MCF 10A (cell line): ENCODE results near the gene DMRTA2. TPM values are rescaled to one million over a fixed set of nuclear protein-coding genes. Genes with fewer than 3 reads are reported as not detected.
"Not testable (repeated sequence)": the region's sequence is repeated elsewhere in the genome, so short reads cannot be mapped to it uniquely, and the experiment has no call there.

Experiments used
- BruUV-seq: library from RNA; stranded (reverse); fragments of 400-500 nt; replicated peaks from 2 replicates; lab custom pipeline; 2021; lab: Mats Ljungman, UMichigan
- CTCF ChIA-PET: fragments of 300-600 bp; sonication (Branson Sonifier 250); formaldehyde crosslinking; extraction: SDS; loops from one replicate; lab custom pipeline; 2021; ENCODE audit warnings: antibody characterized with exemption, inconsistent platforms; lab: Yijun Ruan, JAX
- POLR2A ChIA-PET: fragments of 300-600, 350-650 bp; sonication (Branson Sonifier 250); formaldehyde crosslinking; extraction: SDS; loops from one replicate; lab custom pipeline; 2020; ENCODE audit warnings: antibody characterized with exemption, inconsistent platforms; lab: Yijun Ruan, JAX
- DNase-seq: peaks from one replicate; pipeline ENCODE4 v3.0.0-alpha.2; 2018; ENCODE audit not compliant: unreplicated experiment
- H3K27ac Mint-ChIP-seq: one replicate; pipeline ENCODE4 v1.8.0; 2022; ENCODE audit warnings: mild to moderate bottlenecking, low read depth, mixed read lengths; ENCODE audit not compliant: unreplicated experiment
- H3K27me3 Mint-ChIP-seq: one replicate; pipeline ENCODE4 v1.8.0; 2022; ENCODE audit warnings: mixed read lengths; ENCODE audit not compliant: insufficient read depth, unreplicated experiment
- H3K36me3 Mint-ChIP-seq: one replicate; pipeline ENCODE4 v1.8.0; 2022; ENCODE audit warnings: mild to moderate bottlenecking, moderate library complexity, mixed read lengths; ENCODE audit not compliant: insufficient read depth, unreplicated experiment
- H3K4me1 Mint-ChIP-seq: one replicate; pipeline ENCODE4 v1.8.0; 2022; ENCODE audit warnings: mixed read lengths; ENCODE audit not compliant: insufficient read depth, unreplicated experiment
- H3K4me3 Mint-ChIP-seq: one replicate; pipeline ENCODE4 v1.8.0; 2022; ENCODE audit warnings: mild to moderate bottlenecking, moderate library complexity, mixed read lengths; ENCODE audit not compliant: unreplicated experiment
- H3K9me3 Mint-ChIP-seq: one replicate; pipeline ENCODE4 v1.8.0; 2022; ENCODE audit warnings: mixed read lengths; ENCODE audit not compliant: unreplicated experiment
- intact Hi-C: fragments of 100-400 bp; cut with micrococcal nuclease; formaldehyde crosslinking; loops from 2 replicates; pipeline ENCODE4 v1.14.1; 2022
- total RNA-seq: library from RNA; stranded (reverse); gene quantifications from 2 replicates; pipeline ENCODE4 v1.2.3, GENCODE V29; 2022
- TF ChIP-seq, protein P1 (sequence below): fragments of 200-600 bp; IDR thresholded peaks from one replicate; pipeline ENCODE4 v1.8.0; 2022; ENCODE audit warnings: antibody characterized with exemption, mild to moderate bottlenecking; ENCODE audit not compliant: unreplicated experiment

Gene DMRTA2
- total RNA-seq, 1 experiment from 2014 or later: not detected

DNA sequence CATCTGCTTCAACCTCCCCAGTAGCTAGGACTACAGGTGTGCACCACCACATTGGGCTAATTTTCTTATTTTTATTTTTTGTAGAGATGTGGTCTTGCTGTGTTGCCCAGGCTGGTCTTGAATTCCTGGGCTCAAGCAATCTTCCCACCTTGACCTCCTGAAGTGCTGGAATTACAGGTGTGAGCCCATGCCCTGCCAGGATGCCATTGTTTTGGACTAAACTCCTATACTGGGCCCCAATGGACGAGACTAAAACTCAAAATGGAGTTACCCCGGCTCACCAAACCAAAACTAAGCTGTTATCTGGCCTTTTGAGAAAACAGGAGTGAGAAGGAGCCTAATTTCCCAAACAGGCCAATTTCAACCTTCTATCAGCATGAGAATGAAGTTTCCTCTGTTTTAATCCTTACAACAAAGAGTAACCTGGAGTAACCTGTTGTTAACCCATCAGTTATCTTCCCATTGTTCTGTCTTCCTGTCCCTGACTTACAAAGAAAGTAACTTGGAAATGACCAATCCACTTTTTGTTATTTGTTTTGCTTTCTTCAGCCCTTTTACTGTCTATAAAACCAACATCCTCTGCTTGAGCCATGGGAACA is 29.6 kb downstream of the DMRTA2 start:
- Mint-ChIP-seq H3K9me3 (peaks cover 7% of the 10 kb centered on the region), H3K27ac (no peak overlapping the region), H3K36me3 (no peaks in the 10 kb centered on the region), H3K4me3 (no peak overlapping the region), H3K4me1 (no peaks in the 10 kb centered on the region), H3K27me3 (peaks cover 11% of the 10 kb centered on the region)
- ChIA-PET POLR2A (no interaction called here), CTCF (interaction anchor here (1.6 kb wide), 1 partner anchor 26 kb away, joined by 8 read pairs; no protein-coding TSS in a partner anchor)
- DNase-seq: no peak
- TF ChIP-seq, protein P1, sequence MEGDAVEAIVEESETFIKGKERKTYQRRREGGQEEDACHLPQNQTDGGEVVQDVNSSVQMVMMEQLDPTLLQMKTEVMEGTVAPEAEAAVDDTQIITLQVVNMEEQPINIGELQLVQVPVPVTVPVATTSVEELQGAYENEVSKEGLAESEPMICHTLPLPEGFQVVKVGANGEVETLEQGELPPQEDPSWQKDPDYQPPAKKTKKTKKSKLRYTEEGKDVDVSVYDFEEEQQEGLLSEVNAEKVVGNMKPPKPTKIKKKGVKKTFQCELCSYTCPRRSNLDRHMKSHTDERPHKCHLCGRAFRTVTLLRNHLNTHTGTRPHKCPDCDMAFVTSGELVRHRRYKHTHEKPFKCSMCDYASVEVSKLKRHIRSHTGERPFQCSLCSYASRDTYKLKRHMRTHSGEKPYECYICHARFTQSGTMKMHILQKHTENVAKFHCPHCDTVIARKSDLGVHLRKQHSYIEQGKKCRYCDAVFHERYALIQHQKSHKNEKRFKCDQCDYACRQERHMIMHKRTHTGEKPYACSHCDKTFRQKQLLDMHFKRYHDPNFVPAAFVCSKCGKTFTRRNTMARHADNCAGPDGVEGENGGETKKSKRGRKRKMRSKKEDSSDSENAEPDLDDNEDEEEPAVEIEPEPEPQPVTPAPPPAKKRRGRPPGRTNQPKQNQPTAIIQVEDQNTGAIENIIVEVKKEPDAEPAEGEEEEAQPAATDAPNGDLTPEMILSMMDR: no peak
- intact Hi-C loops: no loop called here
- BruUV-seq: no TSS peak

DNA sequence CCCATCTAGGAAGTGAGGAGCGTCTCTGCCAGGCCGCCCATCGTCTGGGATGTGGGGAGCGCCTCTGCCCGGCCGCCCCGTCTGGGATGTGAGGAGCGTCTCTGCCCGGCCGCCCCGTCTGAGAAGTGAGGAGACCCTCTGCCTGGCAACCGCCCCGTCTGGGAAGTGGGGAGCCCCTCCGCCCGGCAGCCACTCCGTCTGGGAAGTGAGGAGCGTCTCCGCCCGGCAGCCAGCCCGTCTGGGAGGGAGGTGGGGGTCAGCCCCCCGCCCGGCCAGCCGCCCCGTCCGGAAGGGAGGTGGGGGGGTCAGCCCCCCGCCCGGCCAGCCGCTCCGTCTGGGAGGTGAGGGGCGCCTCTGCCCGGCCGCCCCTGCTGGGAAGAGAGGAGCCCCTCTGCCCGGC is 41.7 kb downstream of the DMRTA2 start:
- CTCF ChIA-PET, H3K4me1 Mint-ChIP-seq, BruUV-seq, POLR2A ChIA-PET, DNase-seq, H3K36me3 Mint-ChIP-seq, H3K27ac Mint-ChIP-seq, H3K4me3 Mint-ChIP-seq, H3K9me3 Mint-ChIP-seq, intact Hi-C loops, H3K27me3 Mint-ChIP-seq: not testable (repeated sequence)

DNA sequence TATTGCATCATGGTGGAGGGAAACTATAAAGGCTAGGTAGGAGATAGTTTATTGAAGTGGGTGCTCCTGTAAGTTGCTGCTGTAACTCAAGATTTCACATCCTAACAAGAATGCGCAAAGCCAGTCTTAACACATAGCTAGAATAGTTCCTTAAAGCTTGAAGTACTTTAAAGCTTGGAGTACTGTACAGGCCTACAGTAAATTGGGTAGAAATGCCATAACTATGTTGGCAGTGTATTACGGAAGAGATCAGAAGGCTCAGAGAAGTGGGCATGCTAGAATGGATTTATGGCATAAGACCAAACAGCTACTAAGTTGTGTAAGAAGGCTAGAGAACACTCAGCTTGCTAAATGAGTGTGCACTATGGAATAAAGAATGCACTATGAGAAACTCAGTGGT is 44.5 kb downstream of the DMRTA2 start:
- no peak overlapping the region for H3K4me3 Mint-ChIP-seq
- BruUV-seq: no TSS peak
- ChIA-PET POLR2A (no interaction called here), CTCF (interaction anchor here (0.9 to 3.1 kb wide), 2 partner anchors 10 to 325 kb away, joined by 3 to 14 read pairs; no protein-coding TSS in a partner anchor)
- peaks cover 8% of the 10 kb centered on the region for H3K9me3 Mint-ChIP-seq
- DNase-seq: no peak
- H3K27ac Mint-ChIP-seq: no peak overlapping the region
- H3K27me3 Mint-ChIP-seq: peaks cover 5% of the 10 kb centered on the region
- intact Hi-C loops: no loop called here
- TF ChIP-seq, protein P1: no peak
- H3K36me3 Mint-ChIP-seq: no peaks in the 10 kb centered on the region
- H3K4me1 Mint-ChIP-seq: no peaks in the 10 kb centered on the region

DNA sequence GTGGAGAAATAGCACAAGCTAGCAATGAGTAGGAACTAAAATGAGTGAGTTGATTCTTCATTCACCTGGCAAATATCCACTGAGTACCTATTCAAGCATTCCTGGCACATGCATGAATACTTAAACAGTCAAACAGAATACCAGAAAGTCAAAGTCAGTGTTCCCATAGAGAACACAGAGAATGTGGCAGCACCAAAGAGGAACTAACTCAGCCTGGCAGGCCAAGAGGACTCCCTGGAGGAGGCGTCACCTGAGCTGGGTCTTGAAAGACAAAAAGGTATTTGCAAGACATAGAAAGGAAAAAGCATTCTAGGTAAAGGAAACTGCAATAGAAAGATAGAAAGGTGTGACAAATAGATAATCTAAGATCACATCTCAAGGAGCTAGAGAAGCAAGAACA is 49.7 kb downstream of the DMRTA2 start:
- Mint-ChIP-seq H3K27me3 (peaks cover 37% of the 10 kb centered on the region), H3K4me1 (no peaks in the 10 kb centered on the region), H3K36me3 (no peaks in the 10 kb centered on the region), H3K9me3 (peaks cover 8% of the 10 kb centered on the region), H3K4me3 (no peak overlapping the region), H3K27ac (no peak overlapping the region)
- no peak for DNase-seq
- TF ChIP-seq, protein P1: no peak
- ChIA-PET POLR2A (no interaction called here), CTCF (interaction anchor here (0.8 to 1.0 kb wide), 3 partner anchors 231 to 332 kb away, joined by 3 to 4 read pairs (median 4); no protein-coding TSS in a partner anchor)
- intact Hi-C loops: no loop called here
- BruUV-seq: no TSS peak
